HG02610 (cell line): ENCODE data around the gene C1orf141.
A peak's percentile ranks its signal among the peaks of the same experiment; 100 is the strongest.
"Not testable (repeated sequence)": the region's sequence is repeated elsewhere in the genome, so short reads cannot be mapped to it uniquely, and the experiment has no call there.

Source experiments
- ATAC-seq: cut with Tn5 transposase; IDR thresholded peaks from one replicate; pipeline ENCODE4 v1.9.1; 2021; ENCODE audit warnings: mild to moderate bottlenecking, moderate library complexity; ENCODE audit not compliant: unreplicated experiment

Gene C1orf141

DNA sequence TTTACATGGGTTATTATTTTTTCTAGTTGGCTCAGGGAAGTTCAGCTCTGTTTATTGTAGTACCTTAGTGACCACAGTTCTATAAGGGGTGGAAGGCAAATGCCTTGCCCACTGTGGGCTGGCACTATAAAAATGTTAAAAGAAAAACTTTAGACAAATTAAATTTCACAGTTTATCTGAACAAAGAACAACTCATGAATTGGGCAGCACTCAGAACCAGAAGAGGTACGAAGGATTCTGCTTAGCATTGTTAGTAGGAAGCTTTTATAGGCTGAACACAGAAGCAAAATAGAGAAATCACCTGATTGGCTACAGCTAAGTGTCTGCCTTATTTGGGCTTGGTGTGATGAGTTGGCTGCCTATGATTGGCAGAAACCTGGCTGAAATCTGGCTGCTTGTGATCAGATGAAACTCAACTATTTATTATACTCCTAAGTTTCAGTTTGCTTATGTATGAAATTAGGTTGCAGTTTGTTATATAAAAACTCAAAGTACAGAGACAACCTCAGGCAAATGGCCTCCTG, 45.0 kb downstream of the C1orf141 start:
- ATAC-seq = no peak

DNA sequence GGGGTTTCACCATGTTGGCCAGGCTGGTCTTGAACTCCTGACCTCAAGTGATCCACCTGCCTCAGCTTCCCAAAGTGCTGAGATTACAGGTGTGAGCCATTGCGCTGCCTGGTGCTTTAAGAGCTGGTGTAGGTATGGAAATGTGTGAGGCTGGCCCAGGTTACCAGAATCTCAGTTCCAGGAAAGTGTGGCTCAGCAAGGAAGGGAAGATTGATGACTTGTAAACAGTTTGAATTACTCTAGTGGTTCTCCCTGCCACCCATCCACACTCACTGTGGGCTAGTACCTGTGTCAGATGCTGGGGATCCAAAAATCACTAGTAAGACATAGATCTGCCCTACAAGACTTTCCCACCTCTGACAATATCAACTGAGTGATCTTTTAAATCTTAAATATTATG, 46.3 kb downstream of the C1orf141 start:
- no peak for ATAC-seq

DNA sequence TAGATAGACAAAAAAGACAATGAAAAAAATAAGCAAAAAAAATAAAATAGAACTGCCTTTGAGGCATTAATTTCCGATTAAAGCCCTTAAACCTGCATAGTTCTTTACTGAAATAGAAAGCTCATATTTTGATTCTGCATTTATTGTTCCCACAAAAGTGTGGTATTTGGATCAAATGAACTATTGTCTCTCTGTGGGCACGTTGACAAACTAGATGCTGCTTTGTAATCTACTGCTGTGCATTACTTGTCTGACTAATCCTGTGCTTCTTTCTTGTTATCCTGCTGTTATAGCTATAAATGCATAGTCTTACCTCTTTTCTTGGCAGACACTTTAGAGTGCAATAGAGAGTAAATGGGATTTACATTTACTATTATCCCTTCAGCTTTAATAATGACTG, 49.4 kb downstream of the C1orf141 start:
- no peak for ATAC-seq

DNA sequence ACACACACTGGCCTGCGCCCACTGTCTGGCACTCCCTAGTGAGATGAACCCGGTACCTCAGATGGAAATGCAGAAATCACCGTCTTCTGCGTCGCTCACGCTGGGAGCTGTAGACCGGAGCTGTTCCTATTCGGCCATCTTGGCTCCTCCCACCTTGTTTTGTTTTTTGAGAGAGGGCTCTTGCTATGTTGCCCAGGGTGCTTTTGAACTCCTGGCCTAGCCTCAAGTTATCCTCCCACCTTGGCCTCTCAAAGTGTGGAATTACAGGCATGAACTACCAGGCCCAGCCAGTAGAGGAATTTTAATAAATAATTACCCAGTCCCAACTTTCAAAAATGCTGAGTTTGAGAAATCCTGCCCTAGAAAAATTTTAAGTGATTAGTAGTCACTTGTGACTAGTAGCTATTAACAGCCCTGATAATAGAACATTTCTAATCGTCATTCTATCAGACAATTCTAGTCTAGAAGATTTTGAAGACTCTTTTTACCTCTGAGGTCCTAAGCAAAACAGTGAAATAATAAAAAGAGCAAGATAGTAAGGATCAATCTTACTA, 49.9 kb downstream of the C1orf141 start:
- no peak for ATAC-seq

GRCh38 chr1:67078291-67078690, 56.5 kb downstream of the C1orf141 start:
- no peak for ATAC-seq

DNA sequence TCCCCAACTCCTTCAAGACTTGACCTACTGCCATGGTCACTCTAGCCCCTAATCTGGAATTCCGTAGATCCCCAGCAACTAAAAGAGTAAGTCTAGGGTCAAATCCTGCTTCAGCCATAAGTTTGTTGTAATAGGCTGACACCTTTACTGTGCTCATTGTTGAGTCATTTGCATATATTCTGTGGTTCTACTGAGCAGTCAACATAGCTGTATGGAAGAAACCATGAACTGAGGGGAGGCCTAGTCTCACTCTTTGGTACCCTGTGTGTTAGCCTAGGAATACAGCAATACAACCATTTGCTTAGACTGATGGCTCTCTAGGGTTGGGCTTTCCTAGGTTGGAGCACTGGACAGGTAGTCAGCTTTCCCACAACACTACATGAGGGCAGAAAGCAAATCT, 57.2 kb downstream of the C1orf141 start:
- no peak for ATAC-seq

- no peak for ATAC-seq
These were observed 62.0 kb downstream of the C1orf141 start for GRCh38 chr1:67072749-67073148.

GRCh38 chr1:67067655-67068054, 67.1 kb downstream of the C1orf141 start:
- not testable (repeated sequence) for ATAC-seq

- no peak for ATAC-seq
These were observed 72.4 kb downstream of the C1orf141 start for GRCh38 chr1:67062412-67062811.

- ATAC-seq = no peak
These were observed 73.5 kb downstream of the C1orf141 start for GRCh38 chr1:67061266-67061665.

DNA sequence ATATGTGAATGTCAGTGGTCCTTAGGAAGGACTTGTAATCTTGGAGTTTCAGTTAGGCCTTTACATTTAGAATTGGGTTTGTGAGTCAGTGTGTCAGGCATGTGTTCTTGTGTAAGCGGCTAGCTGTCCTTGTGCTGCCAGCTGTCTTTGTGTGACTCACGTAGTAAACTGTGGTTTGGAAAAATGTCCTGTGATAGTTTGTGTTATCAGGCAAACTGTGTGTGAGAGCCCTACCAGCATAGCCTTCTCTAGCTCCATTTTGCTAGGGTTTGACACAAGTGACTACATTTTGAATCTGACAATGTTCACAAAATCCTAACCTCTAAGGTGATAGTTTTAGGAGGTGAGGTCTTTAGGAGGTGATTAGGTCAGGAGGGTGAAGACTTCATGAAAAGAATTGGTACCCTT, 74.0 kb downstream of the C1orf141 start:
- no peak for ATAC-seq

- no peak for ATAC-seq
These were observed 75.4 kb downstream of the C1orf141 start for GRCh38 chr1:67059346-67059745.

GRCh38 chr1:67058761-67059160, 76.0 kb downstream of the C1orf141 start:
- no peak for ATAC-seq

- ATAC-seq = no peak
These were observed 76.5 kb downstream of the C1orf141 start for GRCh38 chr1:67058242-67058641.

- ATAC-seq = peak; percentile 84
These were observed 80.7 kb downstream of the C1orf141 start, which contains the start of gene SLC35D1 for GRCh38 chr1:67053785-67054772. TSS of gene SLC35D1 (minus strand) at chr1:67054148. CDS start at chr1:67054013, 135 bp downstream.

GRCh38 chr1:67053535-67053784, 81.3 kb downstream of the C1orf141 start:
- peak; percentile 26 for ATAC-seq

DNA sequence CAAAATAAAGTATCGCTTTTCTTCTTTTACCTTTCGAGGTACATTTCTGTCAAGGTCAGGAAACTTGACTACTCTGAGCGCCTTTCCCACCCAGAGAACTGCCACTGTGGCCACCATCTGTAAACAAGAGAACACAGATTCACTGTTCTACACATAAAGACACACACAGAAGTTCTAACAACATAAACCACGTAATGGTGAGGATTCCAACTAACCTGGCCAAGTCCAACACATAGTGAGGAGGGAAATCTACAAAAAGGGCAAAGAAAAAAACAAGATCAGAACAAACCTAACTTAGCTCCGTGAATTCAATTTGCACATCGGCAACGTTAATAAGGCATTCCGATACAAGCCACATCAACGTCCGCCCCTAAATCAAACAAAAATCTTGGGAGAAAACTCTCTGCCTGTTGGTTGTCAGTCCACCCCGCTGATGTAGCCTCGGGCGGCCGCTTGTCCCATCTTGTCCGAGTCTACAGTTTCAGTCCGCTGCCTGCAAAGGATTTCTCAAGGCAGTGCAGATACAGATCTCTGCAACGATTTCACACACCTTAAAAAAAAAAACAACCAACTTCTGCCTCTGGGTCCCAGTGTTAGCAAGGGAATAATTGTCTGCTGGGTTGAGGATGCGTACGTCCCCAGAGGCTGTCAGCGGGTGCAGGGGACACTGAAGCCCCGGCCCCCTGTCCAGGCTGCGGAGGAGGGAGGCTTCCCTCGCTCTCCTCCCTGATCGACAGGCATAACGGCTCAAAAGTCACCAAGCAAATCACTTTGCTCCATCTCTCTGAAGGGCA, 81.8 kb downstream of the C1orf141 start:
- peak; percentile 14 for ATAC-seq

GRCh38 chr1:67051196-67051595, 83.6 kb downstream of the C1orf141 start:
- no peak for ATAC-seq

GRCh38 chr1:67044631-67045270, 90.0 kb downstream of the C1orf141 start:
- ATAC-seq = no peak

GRCh38 chr1:67043366-67043765, 91.4 kb downstream of the C1orf141 start:
- ATAC-seq = no peak
